Jurkat, Clone E6-1 (cell line): ENCODE results near the gene DGKG.

Experiments used
- DNase-seq: peaks from one replicate; pipeline ENCODE4 v3.0.0-alpha.2; 2011; ENCODE audit warnings: low read depth, low spot score
- H3K4me3 ChIP-seq: 2 replicates; pipeline ENCODE4 v1.5.1; 2011; ENCODE audit warnings: mild to moderate bottlenecking, low read length, control low read depth, moderate library complexity

The DGKG gene

GRCh38 chr3:186138272-186138981 is 223.6 kb downstream of the DGKG start:
- H3K4me3 ChIP-seq, result no peak overlapping the region
- no peak for DNase-seq

- H3K4me3 ChIP-seq, result no peak overlapping the region
- no peak for DNase-seq
Measured at GRCh38 chr3:186137051-186137685, 224.9 kb downstream of the DGKG start.

- DNase-seq, result no peak
- H3K4me3 ChIP-seq, result no peak overlapping the region
Measured at GRCh38 chr3:186133980-186134379, 228.1 kb downstream of the DGKG start.

- H3K4me3 ChIP-seq, result no peak overlapping the region
- DNase-seq, result no peak
Measured at GRCh38 chr3:186132487-186132886, 229.5 kb downstream of the DGKG start.

GRCh38 chr3:186129206-186129605 is 232.8 kb downstream of the DGKG start:
- no peak overlapping the region for H3K4me3 ChIP-seq
- DNase-seq, result no peak

GRCh38 chr3:186128158-186128557 is 233.9 kb downstream of the DGKG start:
- DNase-seq, result no peak
- H3K4me3 ChIP-seq, result no peak overlapping the region

GRCh38 chr3:186127463-186127862 is 234.6 kb downstream of the DGKG start:
- no peak overlapping the region for H3K4me3 ChIP-seq
- DNase-seq, result no peak

GRCh38 chr3:186125118-186125517 is 236.9 kb downstream of the DGKG start:
- no peak for DNase-seq
- H3K4me3 ChIP-seq, result no peak overlapping the region

GRCh38 chr3:186124592-186124991 is 237.4 kb downstream of the DGKG start:
- DNase-seq, result no peak
- no peak overlapping the region for H3K4me3 ChIP-seq

GRCh38 chr3:186123012-186123411 is 239.0 kb downstream of the DGKG start:
- DNase-seq, result no peak
- H3K4me3 ChIP-seq, result no peak overlapping the region

- H3K4me3 ChIP-seq, result no peak overlapping the region
- no peak for DNase-seq
Measured at GRCh38 chr3:186121968-186122367, 240.1 kb downstream of the DGKG start.

- H3K4me3 ChIP-seq, result no peak overlapping the region
Measured at GRCh38 chr3:186121278-186121677, 240.8 kb downstream of the DGKG start.

GRCh38 chr3:186119499-186119898 is 242.5 kb downstream of the DGKG start:
- no peak for DNase-seq
- no peak overlapping the region for H3K4me3 ChIP-seq

More at GRCh38 chr3:186121278-186121677, 240.8 kb downstream of the DGKG start:
- DNase-seq, result no peak

GRCh38 chr3:186118692-186119091 is 243.3 kb downstream of the DGKG start:
- no peak for DNase-seq
- H3K4me3 ChIP-seq, result no peak overlapping the region

- DNase-seq, result no peak
- H3K4me3 ChIP-seq, result no peak overlapping the region
Measured at GRCh38 chr3:186117521-186118134, 244.4 kb downstream of the DGKG start.

GRCh38 chr3:186115239-186115996 is 246.6 kb downstream of the DGKG start:
- no peak overlapping the region for H3K4me3 ChIP-seq
- DNase-seq, result no peak

- H3K4me3 ChIP-seq, result no peak overlapping the region
- no peak for DNase-seq
Measured at GRCh38 chr3:186110975-186111974, 250.8 kb downstream of the DGKG start.

- H3K4me3 ChIP-seq, result no peak overlapping the region
Measured at GRCh38 chr3:186109897-186110803, 251.9 kb downstream of the DGKG start.

More at GRCh38 chr3:186109897-186110803, 251.9 kb downstream of the DGKG start:
- no peak for DNase-seq
